HCT116 (cell line): Measurements from ENCODE around the gene FOXL2. TPM values are rescaled to one million over a fixed set of nuclear protein-coding genes. Genes with fewer than 3 reads are reported as not detected.

Experiments used
- ATAC-seq: fragments of 200-7000 bp; cut with Tn5 transposase; 2 replicates; pipeline ENCODE4 v1.9.1; 2020; ENCODE audit warnings: mild to moderate bottlenecking, moderate library complexity
- BruUV-seq: library from RNA; stranded (reverse); fragments of 400-500 nt; replicated peaks from 2 replicates; lab custom pipeline; 2021; lab: Mats Ljungman, UMichigan
- CTCF ChIA-PET: fragments of 300-600 bp; sonication (Branson Sonifier 250); formaldehyde crosslinking; loops from one replicate; lab custom pipeline; 2021; ENCODE audit warnings: antibody characterized with exemption; lab: Charles Lee
- POLR2A ChIA-PET: fragments of 300-600, 350-600 bp; sonication (Branson Sonifier 250); formaldehyde crosslinking; loops from one replicate; lab custom pipeline; 2021; ENCODE audit warnings: antibody characterized with exemption; lab: Charles Lee
- RAD21 ChIA-PET, 2 experiments: fragments of 300-600 bp; sonication (Branson Sonifier 250); formaldehyde crosslinking; loops; one replicate each; lab custom pipeline; 2023; ENCODE audit warnings: low total read pairs in 2 of 2; ENCODE audit not compliant: uncharacterized antibody in 2 of 2, unreplicated experiment in 2 of 2, low non-redundant PET in 1 of 2; lab: Charles Lee
- DNase-seq: peaks from one replicate; pipeline ENCODE4 v3.0.0-alpha.2; 2010; ENCODE audit warnings: low read depth, low spot score
- H2AFZ ChIP-seq: fragments of 200-600 bp; shearing (Covaris generic), sonication (generic); 2 replicates; pipeline ENCODE4 v1.6.1; 2017; ENCODE audit warnings: low read depth, mixed run types, mixed read lengths, antibody characterized with exemption, low read length; ENCODE audit not compliant: poor library complexity, severe bottlenecking
- H3K27ac ChIP-seq: 2 replicates; pipeline ENCODE4 v1.5.1; 2012; ENCODE audit warnings: low read depth, low read length
- H3K27me3 ChIP-seq: fragments of 200-600 bp; sonication (generic); 2 replicates; pipeline ENCODE4 v1.6.1; 2016; ENCODE audit warnings: mixed run types, low read length, mixed read lengths; ENCODE audit not compliant: insufficient read depth
- H3K36me3 ChIP-seq, 2 experiments: fragments of 200-500 bp in 1 of 2; fragments of 200-600 bp in 1 of 2; sonication (Bioruptor generic) in 1 of 2; sonication (generic) in 1 of 2; 2 replicates each; pipeline versions ENCODE4 v1.5.1 to v1.6.1; 2014 to 2016; ENCODE audit warnings: low read length in 2 of 2, inconsistent platforms in 1 of 2, mixed read lengths in 1 of 2, mixed run types in 1 of 2; ENCODE audit not compliant: insufficient read depth in 2 of 2, control insufficient read depth in 1 of 2
- H3K4me1 ChIP-seq, 2 experiments: fragments of 200-600 bp in 1 of 2; sonication (generic) in 1 of 2; 2 replicates each; pipeline versions ENCODE4 v1.5.1 to v1.6.1; 2012 to 2017; ENCODE audit warnings: low read length in 2 of 2, inconsistent platforms in 1 of 2, mild to moderate bottlenecking in 1 of 2, mixed read lengths in 1 of 2, mixed run types in 1 of 2, moderate library complexity in 1 of 2; ENCODE audit not compliant: insufficient read depth in 2 of 2, control insufficient read depth in 1 of 2
- H3K4me2 ChIP-seq: fragments of 200-600 bp; sonication (generic); 2 replicates; pipeline ENCODE4 v1.6.1; 2017; ENCODE audit warnings: mixed run types, low read length, mixed read lengths
- H3K4me3 ChIP-seq, 2 experiments: fragments of 200-600 bp in 1 of 2; sonication (generic) in 1 of 2; replicated peaks in 1 of 2; 2 replicates each; pipeline ENCODE4 v1.5.1; 2011 to 2016; ENCODE audit warnings: low read length in 2 of 2, control low read depth in 1 of 2, low read depth in 1 of 2, mild to moderate bottlenecking in 1 of 2, mixed read lengths in 1 of 2, mixed run types in 1 of 2
- H3K79me2 ChIP-seq: fragments of 200-600 bp; sonication (generic); 2 replicates; pipeline ENCODE4 v1.6.1; 2017; ENCODE audit warnings: mild to moderate bottlenecking, mixed run types, low read length, moderate library complexity, mixed read lengths; ENCODE audit not compliant: insufficient read depth
- H3K9ac ChIP-seq: fragments of 200-600 bp; sonication (generic); 2 replicates; pipeline ENCODE4 v1.6.1; 2016; ENCODE audit warnings: low read length, mixed read lengths
- H3K9me2 ChIP-seq: fragments of 200-600 bp; sonication (generic), shearing (Covaris generic); 2 replicates; pipeline ENCODE4 v1.6.1; 2017; ENCODE audit warnings: mixed run types, mild to moderate bottlenecking, moderate library complexity; ENCODE audit not compliant: insufficient read depth
- H3K9me3 ChIP-seq, 2 experiments: fragments of 200-500 bp in 1 of 2; fragments of 200-600 bp in 1 of 2; sonication (Bioruptor generic) in 1 of 2; sonication (generic) in 1 of 2; 2 replicates each; pipeline ENCODE4 v1.6.1; 2014 to 2017; ENCODE audit warnings: low read length in 2 of 2, mixed read lengths in 2 of 2, inconsistent platforms in 1 of 2, low read depth in 1 of 2, mild to moderate bottlenecking in 1 of 2, mixed run types in 1 of 2, moderate library complexity in 1 of 2; ENCODE audit not compliant: control insufficient read depth in 1 of 2, insufficient read depth in 1 of 2
- H4K20me1 ChIP-seq: fragments of 200-600 bp; sonication (generic), shearing (Covaris generic); 2 replicates; pipeline ENCODE4 v1.6.1; 2017; ENCODE audit warnings: mixed run types, mild to moderate bottlenecking, moderate library complexity; ENCODE audit not compliant: insufficient read depth
- CEBPB ChIP-seq: IDR thresholded peaks from 2 replicates; pipeline ENCODE4 v1.6.1; 2012; ENCODE audit warnings: low read depth
- EGR1 ChIP-seq: IDR thresholded peaks from 2 replicates; pipeline ENCODE4 v1.6.1; 2012; ENCODE audit warnings: low read depth
- ELF1 ChIP-seq: IDR thresholded peaks from 2 replicates; pipeline ENCODE4 v1.6.1; 2012; ENCODE audit warnings: low read depth, borderline replicate concordance
- FOSL1 ChIP-seq: IDR thresholded peaks from 2 replicates; pipeline ENCODE4 v1.6.1; 2012; ENCODE audit warnings: low read depth
- POLR2A ChIP-seq: IDR thresholded peaks from 2 replicates; pipeline ENCODE4 v1.7.0; 2011; ENCODE audit warnings: borderline replicate concordance; ENCODE audit not compliant: insufficient read depth, insufficient read length; ENCODE audit errors: extremely low read depth
- POLR2AphosphoS5 ChIP-seq: IDR thresholded peaks from 2 replicates; pipeline ENCODE4 v1.6.1; 2011; ENCODE audit warnings: mild to moderate bottlenecking, low read depth, low read length, moderate library complexity
- RAD21 ChIP-seq: IDR thresholded peaks from 2 replicates; pipeline ENCODE4 v1.6.1; 2012; ENCODE audit warnings: low read depth, mild to moderate bottlenecking
- SP1 ChIP-seq: IDR thresholded peaks from 2 replicates; pipeline ENCODE4 v1.6.1; 2012; ENCODE audit warnings: low read depth
- SRF ChIP-seq: IDR thresholded peaks from 2 replicates; pipeline ENCODE4 v1.6.1; 2012; ENCODE audit warnings: low read depth
- TCF7L2 ChIP-seq: IDR thresholded peaks from 2 replicates; pipeline ENCODE4 v1.7.0; 2011; ENCODE audit warnings: borderline replicate concordance, inconsistent platforms; ENCODE audit not compliant: insufficient read depth, insufficient read length; ENCODE audit errors: extremely low read depth
- YY1 ChIP-seq: IDR thresholded peaks from 2 replicates; pipeline ENCODE4 v1.6.1; 2011; ENCODE audit warnings: low read length, low read depth, moderate library complexity, mild to moderate bottlenecking; ENCODE audit not compliant: insufficient replicate concordance; ENCODE audit errors: extremely low read depth
- ZFX ChIP-seq: fragments of 450-650 bp; IDR thresholded peaks from 2 replicates; pipeline ENCODE4 v1.6.1; 2017
- intact Hi-C: fragments of 100-400 bp; cut with micrococcal nuclease; formaldehyde crosslinking; loops from 2 replicates; pipeline ENCODE4 v1.10.0; 2022
- total RNA-seq: library from RNA; stranded (reverse); gene quantifications from one replicate; pipeline ENCODE4 v1.2.1, GENCODE V29; 2021; ENCODE audit not compliant: unreplicated experiment
- TF ChIP-seq, protein P1 (sequence below): IDR thresholded peaks from 2 replicates; pipeline ENCODE4 v1.6.1; 2012

FOXL2 gene
- total RNA-seq, 1 experiment from 2014 or later = not detected

DNA sequence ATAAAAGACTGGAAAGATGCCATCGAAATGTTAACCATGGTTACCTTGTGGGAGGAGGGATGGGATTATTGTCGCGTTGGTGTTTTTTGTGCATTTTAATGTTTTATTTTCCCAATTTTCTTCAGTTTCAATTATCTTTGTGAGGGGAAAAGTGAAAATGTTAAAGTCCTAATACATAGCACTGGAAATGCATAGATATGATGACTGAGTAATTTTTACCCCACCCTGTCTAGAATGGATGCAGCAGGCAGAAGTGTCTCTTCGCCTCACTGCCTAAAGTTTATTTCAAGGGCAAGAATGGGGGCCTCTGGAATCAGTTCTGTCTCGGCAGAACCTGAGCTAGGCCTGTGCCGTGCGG lies 11.5 kb downstream of the FOXL2 start:
- Histone ChIP-seq H3K27ac (peak overlapping the region; percentile 21), H3K9me2 (no peaks in the 10 kb centered on the region), H2AFZ (peak overlapping the region; percentile 88), H3K9me3 (no peaks in the 10 kb centered on the region), H3K9ac (peak overlapping the region; percentile 70), H3K4me1 (peaks cover 6 to 18% of the 10 kb centered on the region in 2 experiments; a peak in 3 of 4 replicates), H3K27me3 (no peaks in the 10 kb centered on the region), H4K20me1 (no peaks in the 10 kb centered on the region), H3K79me2 (no peaks in the 10 kb centered on the region), H3K4me2 (peak overlapping the region; percentile 95), H3K4me3 (peak overlapping the region; percentile 43 to 68), H3K36me3 (no peaks in the 10 kb centered on the region)
- ChIA-PET CTCF (interaction anchor here (0.6 to 5.7 kb wide), 31 partner anchors 9 to 607 kb away, joined by 3 to 82 read pairs (median 5); partner anchors contain the start of gene CEP70), RAD21 (interaction anchor here (1.0 to 1.2 kb wide), 3 partner anchors 20 to 341 kb away, joined by 4 to 5 read pairs (median 4); partner anchors contain the start of gene CEP70 (in 1 of the 2)), POLR2A (interaction anchor here (0.8 to 1.2 kb wide), 6 partner anchors 9 to 384 kb away, joined by 3 to 4 read pairs (median 3); no protein-coding TSS in a partner anchor)
- no peak for ATAC-seq
- no peak for DNase-seq
- no TSS peak for BruUV-seq
- TF ChIP-seq SP1 (no peak), YY1 (no peak), TCF7L2 (no peak), POLR2AphosphoS5 (no peak), ELF1 (no peak), EGR1 (no peak), POLR2A (no peak), RAD21 (no peak), CEBPB (no peak), SRF (no peak), FOSL1 (no peak), ZFX (no peak)
- TF ChIP-seq, protein P1, sequence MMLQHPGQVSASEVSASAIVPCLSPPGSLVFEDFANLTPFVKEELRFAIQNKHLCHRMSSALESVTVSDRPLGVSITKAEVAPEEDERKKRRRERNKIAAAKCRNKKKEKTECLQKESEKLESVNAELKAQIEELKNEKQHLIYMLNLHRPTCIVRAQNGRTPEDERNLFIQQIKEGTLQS = no peak
- intact Hi-C loops = loop anchor here (5.0 kb wide), 2 partner anchors 42 to 267 kb away; no protein-coding TSS in a partner anchor
